ENCODE measurements around the gene GLO1.

The GLO1 gene

DNA sequence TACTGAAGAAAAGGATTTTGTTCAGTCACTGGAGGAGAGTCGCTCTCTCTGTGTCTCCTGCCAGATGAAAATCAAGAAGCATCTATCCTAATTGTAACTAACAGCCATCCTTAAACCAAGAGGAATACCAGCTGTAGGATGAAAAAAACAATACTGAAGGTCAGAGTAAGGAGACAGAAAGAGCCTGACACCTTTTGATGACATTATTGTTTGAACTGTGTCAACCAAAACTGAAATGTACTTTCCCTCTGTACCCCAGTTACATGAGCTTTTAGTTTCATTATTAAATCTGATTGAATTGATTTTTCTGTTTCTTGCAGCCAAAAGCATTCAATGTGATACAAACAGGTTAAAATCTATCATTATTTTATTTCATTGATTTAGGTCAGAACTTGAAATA, 46.0 kb downstream of the GLO1 start:
- no peak for DNase-seq

DNA sequence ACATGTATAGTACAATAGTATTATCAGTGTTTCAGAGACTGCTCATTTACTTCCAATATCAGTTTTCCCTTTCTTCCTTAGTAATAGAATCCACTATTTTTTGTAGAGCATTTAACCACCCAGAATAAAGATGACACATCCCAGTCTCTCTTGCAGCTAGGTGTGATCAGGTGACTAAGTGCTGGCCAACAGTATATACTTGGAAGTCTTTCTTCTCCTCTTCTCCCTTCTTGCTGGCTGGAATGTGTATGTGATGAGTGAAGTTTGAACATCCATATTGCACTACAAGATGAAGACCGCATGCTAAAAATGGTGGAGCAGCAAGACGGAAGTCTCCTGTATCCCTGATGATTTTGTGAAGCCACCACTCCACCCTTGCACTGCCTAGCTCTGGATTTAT, 48.7 kb downstream of the GLO1 start:
- no peak for DNase-seq

DNA sequence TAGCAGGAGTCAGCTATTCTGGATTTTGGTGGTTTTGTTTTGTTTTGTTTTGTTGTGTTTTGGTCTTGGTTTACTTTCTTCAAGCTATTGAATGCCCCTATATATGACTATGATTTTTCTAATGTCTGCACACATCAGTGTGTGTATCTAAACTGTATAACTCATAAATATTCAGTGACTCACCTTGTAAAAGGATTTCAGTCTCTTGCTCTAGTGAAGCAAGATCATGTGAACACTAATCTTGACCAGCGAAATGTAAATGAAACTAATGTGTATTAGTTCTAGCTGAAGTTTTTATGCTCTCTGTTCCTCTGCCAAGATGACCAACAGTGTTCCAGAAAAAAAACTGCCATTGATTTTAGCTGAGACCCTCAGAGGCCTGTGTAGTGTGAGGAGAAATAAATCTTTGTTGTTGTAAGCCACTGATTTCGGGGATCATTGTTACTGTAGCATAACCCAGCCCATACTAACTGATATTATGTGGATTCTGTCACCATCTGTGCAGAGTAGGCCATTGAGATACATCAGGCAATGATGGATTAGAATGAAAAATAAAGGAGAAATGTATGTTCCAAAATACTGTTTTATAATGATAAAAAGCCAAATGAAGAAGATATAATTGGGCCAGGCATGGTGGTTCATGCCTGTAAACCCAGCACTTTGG, 51.7 kb downstream of the GLO1 start:
- DNase-seq = no peak

DNA sequence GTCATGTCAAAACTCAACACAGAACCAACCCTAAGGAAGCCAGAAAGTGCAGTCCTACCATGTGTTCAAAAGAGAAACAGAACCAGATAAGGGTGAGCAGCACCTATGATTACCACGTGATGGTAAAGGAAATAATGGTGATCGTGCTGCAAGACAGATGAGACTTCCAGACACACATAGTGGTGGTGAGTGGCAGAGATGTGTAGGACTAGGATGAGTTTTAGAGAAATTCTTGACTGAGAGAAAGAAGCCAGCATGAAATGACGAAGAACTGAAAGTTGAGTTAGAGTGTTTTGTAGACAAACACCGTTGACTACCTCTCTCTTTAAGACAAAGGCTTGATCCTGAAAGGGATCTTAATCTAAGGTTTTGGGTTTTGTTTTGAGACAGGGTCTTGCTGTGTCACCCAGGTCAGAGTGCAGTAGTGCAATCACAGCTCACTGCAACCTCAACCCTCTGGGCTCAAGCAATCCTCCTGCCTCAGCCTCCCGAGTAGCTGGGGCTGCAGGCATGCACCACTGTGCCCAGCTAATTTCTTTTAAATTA, 52.7 kb downstream of the GLO1 start:
- DNase-seq = no peak

DNA sequence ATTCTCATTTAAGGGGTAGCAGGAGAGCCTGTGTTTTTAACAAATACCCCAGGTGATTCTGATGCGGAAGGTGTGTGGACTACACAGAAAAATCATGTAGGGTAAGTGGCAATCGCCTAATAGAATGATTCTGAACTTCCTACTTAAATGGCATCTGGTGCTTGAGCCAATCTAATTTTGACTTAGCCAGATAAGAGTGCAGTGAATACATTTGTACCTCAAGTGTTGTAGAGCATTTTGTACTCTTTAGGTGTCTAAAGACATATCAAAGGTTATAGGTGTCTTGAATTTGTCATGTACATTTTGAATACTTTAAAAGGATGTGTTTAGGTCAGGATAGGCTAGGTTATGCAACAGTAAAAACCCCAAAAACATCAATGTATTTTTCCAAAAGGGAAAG, 53.2 kb downstream of the GLO1 start:
- DNase-seq = no peak

DNA sequence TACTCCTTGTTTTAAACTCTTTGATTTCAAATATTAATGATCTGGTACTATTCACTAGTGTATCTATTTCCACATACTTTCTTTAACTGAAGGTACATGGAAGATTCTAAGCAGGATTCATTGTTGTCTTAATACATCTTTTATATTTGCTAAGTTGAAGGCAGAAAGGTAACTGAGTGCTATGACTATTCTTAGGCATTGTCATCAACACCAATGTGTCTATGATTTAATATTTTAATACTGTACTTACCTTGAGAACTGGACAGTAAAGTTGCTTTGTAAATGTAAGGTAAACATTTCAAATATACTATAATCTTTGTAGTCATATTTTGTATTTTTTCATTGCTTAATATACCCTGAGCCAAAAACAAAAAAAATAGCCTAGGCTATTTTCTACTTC, 54.3 kb downstream of the GLO1 start:
- no peak for DNase-seq

DNA sequence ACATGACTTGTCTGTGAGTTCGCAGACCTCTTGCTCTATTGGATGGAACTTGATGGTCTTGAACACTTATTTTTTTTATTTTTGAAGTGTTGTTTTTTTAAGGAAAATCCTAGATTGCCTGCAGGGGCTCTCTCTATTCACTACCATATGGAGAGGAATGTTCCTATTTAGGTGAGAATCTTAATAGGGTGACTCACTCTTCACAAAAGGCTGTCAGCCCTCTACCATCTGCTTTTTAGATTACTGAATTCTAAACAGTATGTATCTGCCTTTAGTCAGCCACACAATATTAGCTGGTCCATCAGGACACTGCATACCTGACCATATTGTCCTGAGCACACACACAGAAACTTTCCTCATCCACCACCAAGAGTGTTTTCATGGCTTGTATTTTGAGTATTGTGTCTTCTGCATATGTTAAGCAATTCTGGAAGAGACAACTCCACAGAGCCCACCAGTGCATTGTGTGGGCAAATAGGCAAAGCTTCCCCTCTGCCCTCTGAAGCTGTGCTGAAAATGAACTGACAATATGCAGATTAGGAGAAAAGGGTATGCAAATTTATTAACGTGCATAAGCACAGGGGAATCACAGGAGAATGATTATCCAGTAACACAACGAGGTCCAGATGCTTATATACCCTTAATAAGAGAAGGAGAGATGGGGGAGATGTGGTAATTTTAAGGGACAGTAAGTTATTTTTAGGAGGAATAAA, 56.6 kb downstream of the GLO1 start:
- no peak for DNase-seq

DNA sequence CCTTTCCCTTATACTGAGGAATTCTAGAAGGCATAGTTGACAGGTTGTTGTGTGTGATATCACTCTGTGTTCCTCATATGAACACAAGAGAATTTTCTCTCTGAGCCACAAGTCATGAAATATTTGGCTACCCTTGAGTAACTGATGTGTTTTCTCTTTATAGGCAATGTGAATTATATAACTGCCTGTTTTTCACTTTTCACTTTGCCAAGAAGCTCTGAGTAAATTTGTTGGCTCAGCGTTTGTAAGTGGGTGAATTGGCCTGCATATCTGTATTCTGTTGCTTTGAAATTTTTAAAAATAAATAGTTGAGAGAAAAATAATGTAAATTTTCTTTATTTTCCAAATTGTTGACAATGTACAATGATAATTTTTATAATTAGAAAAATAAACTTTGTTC, 58.0 kb downstream of the GLO1 start:
- DNase-seq = no peak

DNA sequence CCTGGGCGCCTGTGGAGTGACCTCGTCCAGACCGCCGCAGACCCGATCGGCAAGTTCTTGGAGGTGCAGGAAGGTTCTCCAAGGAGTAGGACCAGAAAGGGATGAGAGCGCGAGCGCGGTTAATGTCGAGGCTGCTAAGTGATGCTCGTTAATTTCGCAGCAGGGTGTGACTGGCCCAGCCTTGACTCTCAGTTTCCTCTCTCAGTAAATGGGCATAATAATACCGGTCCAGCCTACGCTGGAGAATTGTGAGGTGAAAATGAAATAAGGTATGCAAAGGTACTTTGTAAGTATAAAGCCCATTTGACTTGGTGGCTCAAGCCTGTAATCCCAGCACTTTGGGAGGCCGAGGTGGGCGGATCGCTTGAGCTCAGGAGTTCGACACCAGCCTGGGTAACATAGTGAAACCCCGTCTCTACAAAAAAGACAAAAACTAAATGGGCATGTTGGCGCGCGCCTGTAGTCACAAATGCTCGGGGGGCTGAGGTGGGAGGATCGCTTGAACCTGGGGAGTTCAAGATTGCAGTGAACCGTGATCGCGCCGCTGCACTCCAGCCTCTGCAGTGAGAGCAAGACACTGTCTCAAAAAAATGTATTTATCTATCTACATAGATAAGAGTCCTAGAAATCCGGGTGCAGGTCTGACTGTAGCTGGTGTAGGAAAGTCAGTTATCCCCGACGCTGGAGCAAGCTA, 62.6 kb downstream of the GLO1 start:
- DNase-seq = no peak

DNA sequence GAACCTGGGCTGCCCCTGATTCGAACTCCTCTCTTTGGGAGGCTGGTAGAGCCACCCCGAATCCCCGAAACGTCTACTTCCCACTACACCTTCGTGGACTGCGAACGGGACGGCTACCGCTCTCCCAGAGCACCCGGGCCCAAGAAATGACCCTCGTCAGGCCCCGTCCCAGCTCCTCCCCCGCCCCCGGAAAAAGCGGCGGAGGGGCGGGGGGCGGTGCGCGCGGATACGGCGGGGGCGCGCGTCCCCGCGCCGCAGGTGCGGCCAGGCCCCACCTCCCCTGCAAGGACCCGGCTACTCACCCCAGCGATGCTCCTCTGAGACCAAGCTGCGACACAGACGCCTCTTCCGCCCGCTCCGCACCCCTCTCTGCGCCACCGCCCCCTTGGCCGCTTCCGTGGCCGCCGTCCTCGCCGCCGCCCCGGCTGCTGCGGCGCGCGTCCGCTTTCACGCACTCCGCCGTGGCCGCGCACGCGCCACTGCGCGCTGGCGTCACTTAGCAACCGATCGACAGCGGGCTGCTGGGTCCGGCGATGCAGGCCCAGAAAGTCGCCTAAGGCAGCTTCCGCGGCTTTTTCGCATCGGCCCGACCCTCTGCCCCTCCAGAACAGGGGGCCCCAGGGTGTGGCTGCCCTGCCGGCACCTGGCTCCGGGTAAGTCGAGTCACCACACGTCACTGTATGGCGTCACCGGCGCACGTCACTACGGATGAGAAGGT, 63.3 kb downstream of the GLO1 start, which contains the start of gene BTBD9:
Gene BTBD9, minus strand, starts transcription at position 432 of the 718 bp plus-strand sequence.
- no peak for DNase-seq

DNA sequence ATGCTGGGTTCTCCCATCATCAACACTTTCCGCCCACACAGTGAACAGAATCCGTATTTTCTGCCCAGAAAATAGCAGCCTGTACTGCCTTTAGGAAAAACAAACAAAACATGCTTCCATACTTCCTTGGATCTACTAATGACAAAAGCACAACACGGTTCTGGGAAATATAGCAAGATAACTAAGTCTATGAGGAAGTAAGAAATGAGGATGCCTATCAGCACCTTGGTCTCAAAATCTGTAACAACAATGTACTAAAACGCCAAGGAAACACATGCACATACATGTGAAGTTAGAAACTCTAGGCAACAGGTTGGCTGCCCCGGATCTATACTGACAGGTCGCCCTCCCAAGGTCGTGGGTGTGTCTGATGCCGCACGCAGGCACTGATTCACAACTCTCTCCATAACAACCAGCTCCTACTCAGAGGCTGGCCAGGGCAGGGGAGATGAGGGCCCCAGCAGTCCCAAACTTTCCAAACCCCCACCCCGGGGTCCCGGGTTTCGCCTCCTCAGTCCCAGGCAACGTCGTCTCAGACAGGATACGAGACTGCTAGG, 63.9 kb downstream of the GLO1 start:
- DNase-seq = no peak

DNA sequence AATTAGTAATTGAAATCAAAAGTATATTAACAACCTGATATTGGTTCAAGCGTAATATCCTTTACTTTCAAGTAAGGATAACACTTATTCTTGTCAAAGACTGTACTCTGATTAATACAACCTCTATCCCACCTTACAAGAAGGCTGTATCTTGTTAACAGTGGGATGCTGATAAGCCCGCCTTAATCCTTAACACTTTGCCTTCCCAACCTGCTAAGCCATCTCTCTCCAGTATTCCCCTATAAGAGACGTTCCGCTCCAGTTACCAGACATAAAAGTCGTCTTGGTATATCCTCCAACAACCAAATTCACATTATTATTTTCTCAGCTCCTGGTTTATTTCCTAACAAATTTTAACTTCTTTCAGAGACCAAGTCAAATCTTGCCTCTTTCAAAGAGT, 65.2 kb downstream of the GLO1 start:
- no peak for DNase-seq

DNA sequence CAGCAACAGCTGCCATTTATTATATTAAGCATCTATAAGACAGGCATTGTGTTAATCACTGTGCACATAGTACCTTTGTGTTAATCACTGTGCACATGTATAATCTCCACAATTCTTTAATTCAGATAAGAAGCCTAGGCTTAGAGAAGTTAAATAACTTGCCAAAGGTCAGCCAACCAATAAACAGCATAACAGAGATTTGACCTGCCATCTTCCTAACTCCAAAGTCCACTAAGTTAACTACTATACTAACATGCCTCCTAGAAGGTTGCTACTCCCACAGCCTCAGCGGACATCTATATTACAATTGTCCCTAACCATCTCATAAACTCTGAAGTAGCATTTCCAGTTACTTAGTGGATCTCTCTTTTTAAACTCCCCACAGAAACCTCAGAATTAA, 66.9 kb downstream of the GLO1 start:
- no peak for DNase-seq

DNA sequence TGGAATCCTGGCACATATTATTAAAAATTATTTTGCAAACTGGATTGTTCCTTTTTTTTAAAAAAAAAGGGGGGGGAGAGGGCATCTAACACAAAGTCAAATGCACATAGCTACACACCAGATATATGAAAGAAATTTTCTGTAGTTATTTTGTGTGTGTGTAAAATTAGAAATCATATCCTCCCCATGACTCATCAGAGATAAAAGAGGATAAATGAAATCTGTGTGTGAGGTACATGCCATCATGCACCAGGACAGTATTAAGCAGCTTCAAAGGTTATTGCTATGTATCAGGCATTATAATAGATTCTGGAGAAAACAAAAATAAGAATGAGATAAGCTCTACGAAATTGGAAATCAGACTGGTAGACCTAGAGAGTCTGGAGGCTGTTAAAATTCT, 68.4 kb downstream of the GLO1 start:
- DNase-seq = no peak

DNA sequence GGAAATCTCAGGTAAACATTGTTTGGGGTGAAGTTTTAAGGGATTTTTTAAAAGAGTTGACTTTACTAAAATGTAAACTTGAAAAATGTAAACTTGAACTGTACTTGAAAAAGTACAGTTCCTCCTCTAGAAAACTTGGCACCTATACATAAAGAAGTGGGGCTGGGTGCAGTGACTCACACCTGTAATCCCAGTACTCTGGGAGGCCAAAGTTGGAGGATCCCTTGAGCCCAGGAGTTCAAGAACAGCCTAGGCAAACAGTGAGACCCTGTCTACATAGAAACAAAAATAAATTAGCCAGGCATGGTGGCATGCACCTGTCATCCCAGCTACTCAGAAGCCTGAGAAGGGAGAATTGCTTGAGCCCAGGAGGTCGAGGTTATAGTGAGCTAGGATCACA, 70.5 kb downstream of the GLO1 start:
- DNase-seq = no peak

DNA sequence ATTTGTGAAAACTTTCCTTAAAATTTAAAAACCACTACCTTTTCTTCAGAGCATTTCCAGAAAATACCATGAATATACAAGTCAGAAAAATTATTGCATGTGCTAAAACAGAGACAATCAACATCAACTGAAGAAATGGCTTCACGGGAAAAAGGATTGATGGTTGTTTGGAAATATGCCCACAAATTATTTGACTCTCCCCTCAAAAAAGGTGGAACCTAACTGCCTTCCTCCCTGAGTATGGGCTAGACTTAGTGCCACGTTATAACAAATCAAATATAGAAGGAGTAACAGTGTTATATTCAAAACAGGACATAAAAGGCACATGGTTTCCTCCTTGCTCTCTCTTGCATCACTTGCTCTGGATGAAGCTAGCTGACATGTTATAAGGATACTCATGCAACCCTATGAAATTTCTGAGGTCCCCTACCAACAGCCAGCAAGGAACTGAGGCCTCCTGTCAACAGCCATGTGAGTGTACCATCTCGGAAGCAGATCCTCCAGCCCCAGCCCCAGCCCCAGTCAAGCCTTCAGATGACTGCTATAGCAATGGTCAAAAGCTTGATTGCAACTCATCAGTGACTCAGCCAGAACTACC, 71.7 kb downstream of the GLO1 start:
- DNase-seq = no peak
